ENCODE measurements around the gene GNA15. TPM values are rescaled to one million over a fixed set of nuclear protein-coding genes. Genes with fewer than 3 reads are reported as not detected.
A peak's percentile ranks its signal among the peaks of the same experiment; 100 is the strongest.
"Not testable (repeated sequence)": the region's sequence is repeated elsewhere in the genome, so short reads cannot be mapped to it uniquely, and the experiment has no call there.

Gene GNA15
- total and polyA plus RNA-seq, 7 experiments from 2014 or later: 0.09 to 131 (median 3.7) TPM; not detected in 1

GRCh38 chr19:3154447-3154846 lies 18.6 kb downstream of the GNA15 start:
- intact Hi-C loops (cut with micrococcal nuclease): not testable (repeated sequence)

GRCh38 chr19:3154957-3155736 lies 19.3 kb downstream of the GNA15 start:
- DNase-seq (peak in 8 of 9 donors; percentile 54 to 82 (median 68)), ATAC-seq (peak; percentile 94)
- Histone ChIP-seq H3K36me3 (ENCODE audit: control insufficient read depth in 2 of 3, insufficient read depth in 3 of 3, low read length in 3 of 3) (no peaks in the 10 kb centered on the region), H3K4me3 (ENCODE audit: low read length) (peak overlapping the region; percentile 31), H3K27me3 (ENCODE audit: control insufficient read depth in 2 of 2, insufficient read depth in 2 of 2, low read length in 2 of 2) (no peaks in the 10 kb centered on the region), H3K9me3 (ENCODE audit: control insufficient read depth in 2 of 3, low read length in 3 of 3) (peaks cover 0 to 6% (median 0%) of the 10 kb centered on the region in 3 experiments), H3K4me1 (ENCODE audit: control insufficient read depth in 2 of 2, insufficient read depth in 2 of 2, low read length in 2 of 2) (peaks cover 17 to 24% of the 10 kb centered on the region in 2 donors), H3K27ac (ENCODE audit: low read depth, low read length) (peak overlapping the region; percentile 49)
- ChIA-PET POLR2A (interaction anchor here (0.7 to 0.9 kb wide), 2 partner anchors 9 to 15 kb away, joined by 3 read pairs; no protein-coding TSS in a partner anchor), CTCF (no interaction called here)
- Mint-ChIP-seq H3K27me3 (no peaks in the 10 kb centered on the region), H3K4me1 (peaks cover 0 to 19% (median 0%) of the 10 kb centered on the region in 7 donors), H3K27ac (peak overlapping the region in 6 of 9 donors; percentile 69 to 91 (median 86)), H3K9me3 (peaks cover 0 to 5% (median 0%) of the 10 kb centered on the region in 11 donors), H3K36me3 (peaks cover 0 to 43% (median 0%) of the 10 kb centered on the region in 5 donors), H3K4me3 (peak overlapping the region in 5 of 10 donors; percentile 53 to 80 (median 72))
- intact Hi-C loops (cut with micrococcal nuclease): loop anchor here in 1 of 2 donors (1.0 kb wide), 2 partner anchors 9 to 22 kb away; no protein-coding TSS in a partner anchor

More at GRCh38 chr19:3154447-3154846, 18.6 kb downstream of the GNA15 start:
- POLR2A ChIA-PET; H3K9me3 Mint-ChIP-seq; H3K27me3 Mint-ChIP-seq; H3K36me3 ChIP-seq (ENCODE audit: control insufficient read depth in 2 of 3, insufficient read depth in 3 of 3, low read length in 3 of 3); H3K9me3 ChIP-seq (ENCODE audit: control insufficient read depth in 2 of 3, low read length in 3 of 3); ATAC-seq; CTCF ChIA-PET; H3K27me3 ChIP-seq (ENCODE audit: control insufficient read depth in 2 of 2, insufficient read depth in 2 of 2, low read length in 2 of 2); DNase-seq: not testable (repeated sequence)
- Mint-ChIP-seq H3K27ac (peak overlapping the region in 3 of 9 donors; percentile 85 to 91 (median 87)), H3K4me1 (peaks cover 0 to 18% (median 0%) of the 10 kb centered on the region in 7 donors), H3K36me3 (peaks cover 0 to 42% (median 0%) of the 10 kb centered on the region in 5 donors), H3K4me3 (peak overlapping the region in 3 of 10 donors; percentile 29 to 79 (median 72))
- Histone ChIP-seq H3K27ac (ENCODE audit: low read depth, low read length) (peak overlapping the region; percentile 49), H3K4me3 (ENCODE audit: low read length) (peak overlapping the region; percentile 31), H3K4me1 (ENCODE audit: control insufficient read depth in 2 of 2, insufficient read depth in 2 of 2, low read length in 2 of 2) (peaks cover 17 to 24% of the 10 kb centered on the region in 2 donors)

GRCh38 chr19:3157096-3157845 lies 21.4 kb downstream of the GNA15 start:
- H3K36me3 ChIP-seq (ENCODE audit: control insufficient read depth in 2 of 3, insufficient read depth in 3 of 3, low read length in 3 of 3): no peaks in the 10 kb centered on the region
- H3K27me3 ChIP-seq (ENCODE audit: control insufficient read depth in 2 of 2, insufficient read depth in 2 of 2, low read length in 2 of 2): no peaks in the 10 kb centered on the region
- Mint-ChIP-seq H3K27me3 (no peaks in the 10 kb centered on the region), H3K27ac (peak overlapping the region in 6 of 9 donors; percentile 21 to 81 (median 68)), H3K4me1 (peaks cover 0 to 37% (median 0%) of the 10 kb centered on the region in 7 donors), H3K9me3 (peaks cover 0 to 8% (median 0%) of the 10 kb centered on the region in 11 donors), H3K36me3 (peaks cover 0 to 58% (median 0%) of the 10 kb centered on the region in 5 donors), H3K4me3 (peak overlapping the region in 1 of 10 donors; percentile 24)
- intact Hi-C loops (cut with micrococcal nuclease): no loop called here
- DNase-seq (no peak), ATAC-seq (no peak)
- ChIA-PET CTCF (interaction anchor here (1.0 kb wide), 2 partner anchors 28 to 53 kb away, joined by 3 to 6 read pairs; no protein-coding TSS in a partner anchor), POLR2A (no interaction called here)
- H3K27ac ChIP-seq (ENCODE audit: low read depth, low read length): no peak overlapping the region
- H3K9me3 ChIP-seq (ENCODE audit: control insufficient read depth in 2 of 3, low read length in 3 of 3): peaks cover 0 to 6% (median 0%) of the 10 kb centered on the region in 3 experiments
- no peak overlapping the region for H3K4me3 ChIP-seq (ENCODE audit: low read length)
- peaks cover 17 to 24% of the 10 kb centered on the region in 2 donors for H3K4me1 ChIP-seq (ENCODE audit: control insufficient read depth in 2 of 2, insufficient read depth in 2 of 2, low read length in 2 of 2)

GRCh38 chr19:3159565-3159964 lies 23.7 kb downstream of the GNA15 start:
- Histone ChIP-seq H3K27me3 (ENCODE audit: control insufficient read depth in 2 of 2, insufficient read depth in 2 of 2, low read length in 2 of 2) (no peaks in the 10 kb centered on the region), H3K27ac (ENCODE audit: low read depth, low read length) (no peak overlapping the region), H3K4me3 (ENCODE audit: low read length) (no peak overlapping the region), H3K36me3 (ENCODE audit: control insufficient read depth in 2 of 3, insufficient read depth in 3 of 3, low read length in 3 of 3) (no peaks in the 10 kb centered on the region), H3K4me1 (ENCODE audit: control insufficient read depth in 2 of 2, insufficient read depth in 2 of 2, low read length in 2 of 2) (peaks cover 15 to 16% of the 10 kb centered on the region in 2 donors), H3K9me3 (ENCODE audit: control insufficient read depth in 2 of 3, low read length in 3 of 3) (no peaks in the 10 kb centered on the region)
- intact Hi-C loops (cut with micrococcal nuclease): no loop called here
- Mint-ChIP-seq H3K4me1 (peaks cover 7 to 50% (median 8%) of the 10 kb centered on the region in 7 donors), H3K4me3 (no peak overlapping the region), H3K27me3 (no peaks in the 10 kb centered on the region), H3K36me3 (peaks cover 0 to 75% (median 0%) of the 10 kb centered on the region in 5 donors), H3K27ac (peak overlapping the region in 2 of 9 donors; percentile 23 to 55), H3K9me3 (peaks cover 0 to 9% (median 0%) of the 10 kb centered on the region in 11 donors)
- ChIA-PET CTCF (interaction anchor here (0.6 to 1.7 kb wide), 3 partner anchors 31 to 54 kb away, joined by 3 to 8 read pairs (median 4); no protein-coding TSS in a partner anchor), POLR2A (no interaction called here)
- ATAC-seq (no peak), DNase-seq (no peak)

GRCh38 chr19:3160219-3160618 lies 24.4 kb downstream of the GNA15 start:
- DNase-seq (no peak), ATAC-seq (no peak)
- Histone ChIP-seq H3K4me3 (ENCODE audit: low read length) (no peak overlapping the region), H3K36me3 (ENCODE audit: control insufficient read depth in 2 of 3, insufficient read depth in 3 of 3, low read length in 3 of 3) (no peaks in the 10 kb centered on the region), H3K9me3 (ENCODE audit: control insufficient read depth in 2 of 3, low read length in 3 of 3) (no peaks in the 10 kb centered on the region), H3K4me1 (ENCODE audit: control insufficient read depth in 2 of 2, insufficient read depth in 2 of 2, low read length in 2 of 2) (peaks cover 9 to 10% of the 10 kb centered on the region in 2 donors), H3K27me3 (ENCODE audit: control insufficient read depth in 2 of 2, insufficient read depth in 2 of 2, low read length in 2 of 2) (no peaks in the 10 kb centered on the region), H3K27ac (ENCODE audit: low read depth, low read length) (no peak overlapping the region)
- Mint-ChIP-seq H3K4me3 (no peak overlapping the region), H3K36me3 (peaks cover 0 to 77% (median 0%) of the 10 kb centered on the region in 5 donors), H3K4me1 (peaks cover 7 to 52% (median 9%) of the 10 kb centered on the region in 7 donors), H3K27me3 (no peaks in the 10 kb centered on the region), H3K27ac (peak overlapping the region in 3 of 9 donors; percentile 1 to 47 (median 23)), H3K9me3 (peaks cover 0 to 9% (median 0%) of the 10 kb centered on the region in 11 donors)
- ChIA-PET CTCF (interaction anchor here (0.6 to 1.7 kb wide), 4 partner anchors 32 to 199 kb away, joined by 3 to 8 read pairs (median 4); no protein-coding TSS in a partner anchor), POLR2A (no interaction called here)
- intact Hi-C loops (cut with micrococcal nuclease): loop anchor here (5.0 to 10.0 kb wide), 2 partner anchors 85 to 273 kb away; no protein-coding TSS in a partner anchor

GRCh38 chr19:3161453-3161852 lies 25.6 kb downstream of the GNA15 start:
- H3K36me3 Mint-ChIP-seq: peaks cover 0 to 75% (median 0%) of the 10 kb centered on the region in 5 donors
- DNase-seq: no peak
- H3K27me3 Mint-ChIP-seq: no peaks in the 10 kb centered on the region
- H3K9me3 Mint-ChIP-seq: peaks cover 0 to 11% (median 0%) of the 10 kb centered on the region in 11 donors
- POLR2A ChIA-PET: interaction anchor here (1.3 to 1.5 kb wide), 2 partner anchors 10 to 23 kb away, joined by 3 to 4 read pairs; no protein-coding TSS in a partner anchor
- H3K27me3 ChIP-seq (ENCODE audit: control insufficient read depth in 2 of 2, insufficient read depth in 2 of 2, low read length in 2 of 2): no peaks in the 10 kb centered on the region
- H3K4me1 ChIP-seq (ENCODE audit: control insufficient read depth in 2 of 2, insufficient read depth in 2 of 2, low read length in 2 of 2): no peaks in the 10 kb centered on the region
- H3K36me3 ChIP-seq (ENCODE audit: control insufficient read depth in 2 of 3, insufficient read depth in 3 of 3, low read length in 3 of 3): no peaks in the 10 kb centered on the region
- H3K9me3 ChIP-seq (ENCODE audit: control insufficient read depth in 2 of 3, low read length in 3 of 3): no peaks in the 10 kb centered on the region
- peak overlapping the region in 2 of 9 donors; percentile 16 to 47 for H3K27ac Mint-ChIP-seq
- no peak for ATAC-seq
- H3K4me3 Mint-ChIP-seq: no peak overlapping the region
- peaks cover 12 to 58% (median 15%) of the 10 kb centered on the region in 7 donors for H3K4me1 Mint-ChIP-seq
- intact Hi-C loops (cut with micrococcal nuclease): loop anchor here (5.0 to 10.0 kb wide), 2 partner anchors 87 to 274 kb away; no protein-coding TSS in a partner anchor
- H3K4me3 ChIP-seq (ENCODE audit: low read length): no peak overlapping the region
- CTCF ChIA-PET: interaction anchor here (0.5 to 3.5 kb wide), 11 partner anchors 10 to 200 kb away, joined by 3 to 34 read pairs (median 5); no protein-coding TSS in a partner anchor
- H3K27ac ChIP-seq (ENCODE audit: low read depth, low read length): no peak overlapping the region

All from naive thymus-derived CD4-positive, alpha-beta T cell (primary cell).